ENCODE measurements around the gene TMSB10. TPM values are rescaled to one million over a fixed set of nuclear protein-coding genes. Genes with fewer than 3 reads are reported as not detected.
A peak's percentile ranks its signal among the peaks of the same experiment; 100 is the strongest.

TMSB10 gene
- total RNA-seq, 1 donor = 3,633 TPM

- Histone ChIP-seq H4K20me1 (ENCODE audit: insufficient read depth, low read length) (no peaks in the 10 kb centered on the region), H3K4me1 (ENCODE audit: insufficient read depth, low read length) (peaks cover 24% of the 10 kb centered on the region), H3K27me3 (ENCODE audit: insufficient read depth, low read length) (peaks cover 9% of the 10 kb centered on the region), H3K9me3 (ENCODE audit: low read depth, low read length) (no peaks in the 10 kb centered on the region), H3K36me3 (ENCODE audit: insufficient read depth, low read length) (no peaks in the 10 kb centered on the region), H3K4me2 (ENCODE audit: insufficient read depth, low read length) (peak overlapping the region; percentile 95), H3K27ac (ENCODE audit: low read depth, low read length) (no peak overlapping the region), H3K4me3 (ENCODE audit: insufficient read depth, low read length) (peak overlapping the region; percentile 72), H3K79me2 (ENCODE audit: insufficient read depth, low read length) (no peaks in the 10 kb centered on the region), H2AFZ (ENCODE audit: low read length) (peak overlapping the region; percentile 81)
- TF ChIP-seq CTCF (IDR thresholded peaks at IDR 0.05; ENCODE audit: extremely low read depth, low read depth, low read length) = no peak
- no peak for DNase-seq (ENCODE audit: insufficient read length, low spot score, missing footprints)
Observed at GRCh38 chr2:84880395-84880644, 25.1 kb upstream of the TMSB10 start.

DNA sequence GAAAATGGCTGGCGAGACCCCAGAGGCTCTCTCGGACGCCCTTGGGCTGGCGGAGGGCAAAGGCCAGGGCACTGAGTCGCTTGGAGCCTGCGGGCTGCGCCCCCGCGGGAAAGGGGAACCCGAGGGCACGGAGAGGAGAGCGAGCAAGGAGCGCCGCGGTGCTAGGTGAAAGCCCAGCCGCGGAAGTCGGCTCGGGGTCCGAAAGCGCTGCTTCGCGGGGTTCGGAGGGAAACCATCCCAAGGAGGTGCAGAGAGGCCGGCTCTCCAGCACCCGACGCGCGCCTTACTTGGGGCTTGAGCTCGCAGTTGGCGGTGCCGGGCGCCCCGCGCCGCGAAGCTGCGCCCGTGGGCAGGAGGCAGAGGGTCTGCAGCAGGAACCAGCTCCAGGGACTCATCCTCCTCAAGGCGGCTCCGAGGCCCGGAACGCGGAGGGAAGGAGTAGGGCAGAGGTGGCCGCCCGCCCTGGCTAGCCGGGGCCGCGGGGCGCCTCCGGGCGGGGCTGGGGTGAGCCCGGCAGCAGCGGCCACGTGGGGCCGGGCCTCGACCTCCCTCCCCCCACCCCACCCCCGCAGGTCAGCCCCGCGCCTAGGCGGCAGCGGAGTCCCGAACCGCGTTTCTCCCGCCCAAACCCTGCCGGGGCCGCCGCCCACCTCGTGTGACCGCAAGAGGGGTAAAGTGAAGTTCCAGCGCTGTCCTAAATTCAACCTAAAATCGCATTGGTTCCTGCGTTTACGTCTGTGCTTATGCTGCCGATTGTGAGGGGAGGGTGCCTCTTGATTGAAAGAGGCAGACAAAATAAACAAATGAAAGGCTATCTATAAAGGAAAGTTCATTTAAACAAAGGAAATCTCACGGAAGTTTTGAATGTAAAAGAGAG, 24.6 kb upstream of the TMSB10 start, which contains the start of gene TRABD2A:
TRABD2A (minus strand) TSS at position 440 of the 877 bp plus-strand sequence; CDS start at position 395, 45 bp downstream.
- peaks cover 9% of the 10 kb centered on the region for H3K27me3 ChIP-seq (ENCODE audit: insufficient read depth, low read length)
- H3K9me3 ChIP-seq (ENCODE audit: low read depth, low read length) = no peaks in the 10 kb centered on the region
- H3K4me1 ChIP-seq (ENCODE audit: insufficient read depth, low read length) = peaks cover 24% of the 10 kb centered on the region
- H3K36me3 ChIP-seq (ENCODE audit: insufficient read depth, low read length) = no peaks in the 10 kb centered on the region
- H3K4me3 ChIP-seq (ENCODE audit: insufficient read depth, low read length) = peak within 1 kb of the TSS; percentile 72
- DNase-seq (ENCODE audit: insufficient read length, low spot score, missing footprints) = peak; percentile 81
- H3K4me2 ChIP-seq (ENCODE audit: insufficient read depth, low read length) = peak within 1 kb of the TSS; percentile 95
- TF ChIP-seq CTCF (IDR thresholded peaks at IDR 0.05; ENCODE audit: extremely low read depth, low read depth, low read length) = no peak
- H3K27ac ChIP-seq (ENCODE audit: low read depth, low read length) = no peak within 1 kb of the TSS
- H3K79me2 ChIP-seq (ENCODE audit: insufficient read depth, low read length) = no peaks in the 10 kb centered on the region
- no peaks in the 10 kb centered on the region for H4K20me1 ChIP-seq (ENCODE audit: insufficient read depth, low read length)
- H2AFZ ChIP-seq (ENCODE audit: low read length) = peak within 1 kb of the TSS; percentile 81

DNA sequence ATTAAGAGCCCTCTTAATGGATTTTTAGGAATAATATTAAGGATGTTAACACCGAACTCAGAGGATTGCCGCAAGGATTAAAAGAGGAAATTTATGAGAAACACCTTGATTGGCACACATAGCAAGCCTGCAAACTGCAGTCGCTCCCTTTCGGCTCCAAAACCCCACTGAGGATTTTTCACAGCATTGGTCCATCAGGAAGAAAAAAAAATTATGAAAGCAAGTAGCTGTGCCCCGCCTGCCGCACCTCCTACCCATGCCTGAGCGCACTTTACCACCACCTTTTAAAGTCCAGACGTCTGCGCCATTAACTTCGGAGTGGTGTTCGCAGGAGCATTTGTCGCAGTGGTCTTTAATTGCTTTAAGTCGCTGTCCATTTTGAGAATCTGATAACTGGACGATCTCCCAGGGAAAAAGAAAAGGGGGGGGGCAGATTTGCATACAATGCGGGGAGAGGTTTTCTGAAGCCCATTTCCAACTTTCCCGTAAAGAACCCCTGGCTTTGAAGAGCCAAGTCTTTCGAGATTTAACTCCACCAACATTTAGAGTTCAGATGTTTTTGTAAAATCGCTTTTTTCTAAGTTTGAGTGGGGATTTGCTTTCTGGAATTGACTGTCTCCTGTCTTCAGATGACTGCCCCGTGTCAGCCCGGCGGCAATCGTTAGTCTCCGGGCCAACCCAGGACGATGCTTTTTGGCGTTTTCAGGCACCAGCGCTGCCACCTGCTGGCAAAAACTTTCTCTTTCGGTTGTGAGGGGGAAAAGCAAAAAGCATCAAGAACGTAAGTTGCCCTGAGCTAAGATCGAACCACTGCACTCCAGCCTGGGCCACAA, 23.7 kb upstream of the TMSB10 start:
- TF ChIP-seq CTCF (IDR thresholded peaks at IDR 0.05; ENCODE audit: extremely low read depth, low read depth, low read length) = peak; percentile 81
- Histone ChIP-seq H3K27ac (ENCODE audit: low read depth, low read length) (peak overlapping the region; percentile 8), H2AFZ (ENCODE audit: low read length) (peak overlapping the region; percentile 80), H3K79me2 (ENCODE audit: insufficient read depth, low read length) (no peaks in the 10 kb centered on the region), H3K27me3 (ENCODE audit: insufficient read depth, low read length) (peaks cover 9% of the 10 kb centered on the region), H3K4me2 (ENCODE audit: insufficient read depth, low read length) (peak overlapping the region; percentile 95), H3K9me3 (ENCODE audit: low read depth, low read length) (no peaks in the 10 kb centered on the region), H3K36me3 (ENCODE audit: insufficient read depth, low read length) (no peaks in the 10 kb centered on the region), H4K20me1 (ENCODE audit: insufficient read depth, low read length) (no peaks in the 10 kb centered on the region), H3K4me3 (ENCODE audit: insufficient read depth, low read length) (peak overlapping the region; percentile 72), H3K4me1 (ENCODE audit: insufficient read depth, low read length) (peaks cover 24% of the 10 kb centered on the region)
- DNase-seq (ENCODE audit: insufficient read length, low spot score, missing footprints) = peak; percentile 97

- TF ChIP-seq CTCF (IDR thresholded peaks at IDR 0.05; ENCODE audit: extremely low read depth, low read depth, low read length) = no peak
- Histone ChIP-seq H3K9me3 (ENCODE audit: low read depth, low read length) (no peaks in the 10 kb centered on the region), H3K4me3 (ENCODE audit: insufficient read depth, low read length) (peak overlapping the region; percentile 72), H3K27ac (ENCODE audit: low read depth, low read length) (peak overlapping the region; percentile 8), H3K4me2 (ENCODE audit: insufficient read depth, low read length) (peak overlapping the region; percentile 95), H3K4me1 (ENCODE audit: insufficient read depth, low read length) (peaks cover 24% of the 10 kb centered on the region), H2AFZ (ENCODE audit: low read length) (peak overlapping the region; percentile 80), H3K36me3 (ENCODE audit: insufficient read depth, low read length) (no peaks in the 10 kb centered on the region), H3K79me2 (ENCODE audit: insufficient read depth, low read length) (no peaks in the 10 kb centered on the region), H3K27me3 (ENCODE audit: insufficient read depth, low read length) (peaks cover 9% of the 10 kb centered on the region), H4K20me1 (ENCODE audit: insufficient read depth, low read length) (no peaks in the 10 kb centered on the region)
- no peak for DNase-seq (ENCODE audit: insufficient read length, low spot score, missing footprints)
Observed at GRCh38 chr2:84882414-84882738, 23.1 kb upstream of the TMSB10 start.

Measured in osteoblast (primary cell).